ENCODE data around the gene SNAPC2. TPM values are rescaled to one million over a fixed set of nuclear protein-coding genes. Genes with fewer than 3 reads are reported as not detected.
A peak's percentile ranks its signal among the peaks of the same experiment; 100 is the strongest.

Gene SNAPC2
- total RNA-seq, 1 donor from 2014 or later: 14.4 TPM

GRCh38 chr19:7925171-7925851 is 5.2 kb downstream of the SNAPC2 start:
- ATAC-seq (ENCODE audit: low read depth) (peak; percentile 8), DNase-seq (peak; percentile 75)
- Mint-ChIP-seq H3K4me1 (peaks cover 30% of the 10 kb centered on the region), H3K27me3 (peaks cover 1% of the 10 kb centered on the region), H3K36me3 (ENCODE audit: low read depth) (peaks cover 18% of the 10 kb centered on the region), H3K9me3 (no peaks in the 10 kb centered on the region), H3K4me3 (peak overlapping the region; percentile 84), H3K27ac (no peak overlapping the region)
- ChIA-PET POLR2A (interaction anchor here (1.3 kb wide), 1 partner anchor 18 kb away, joined by 4 read pairs; the partner anchor contains the start of gene TIMM44), CTCF (no interaction called here)
- TF ChIP-seq, protein P1, sequence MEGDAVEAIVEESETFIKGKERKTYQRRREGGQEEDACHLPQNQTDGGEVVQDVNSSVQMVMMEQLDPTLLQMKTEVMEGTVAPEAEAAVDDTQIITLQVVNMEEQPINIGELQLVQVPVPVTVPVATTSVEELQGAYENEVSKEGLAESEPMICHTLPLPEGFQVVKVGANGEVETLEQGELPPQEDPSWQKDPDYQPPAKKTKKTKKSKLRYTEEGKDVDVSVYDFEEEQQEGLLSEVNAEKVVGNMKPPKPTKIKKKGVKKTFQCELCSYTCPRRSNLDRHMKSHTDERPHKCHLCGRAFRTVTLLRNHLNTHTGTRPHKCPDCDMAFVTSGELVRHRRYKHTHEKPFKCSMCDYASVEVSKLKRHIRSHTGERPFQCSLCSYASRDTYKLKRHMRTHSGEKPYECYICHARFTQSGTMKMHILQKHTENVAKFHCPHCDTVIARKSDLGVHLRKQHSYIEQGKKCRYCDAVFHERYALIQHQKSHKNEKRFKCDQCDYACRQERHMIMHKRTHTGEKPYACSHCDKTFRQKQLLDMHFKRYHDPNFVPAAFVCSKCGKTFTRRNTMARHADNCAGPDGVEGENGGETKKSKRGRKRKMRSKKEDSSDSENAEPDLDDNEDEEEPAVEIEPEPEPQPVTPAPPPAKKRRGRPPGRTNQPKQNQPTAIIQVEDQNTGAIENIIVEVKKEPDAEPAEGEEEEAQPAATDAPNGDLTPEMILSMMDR (IDR thresholded peaks at IDR 0.05): peak; percentile 29
- intact Hi-C loops (cut with micrococcal nuclease): loop anchor here (1.0 to 10.0 kb wide), 5 partner anchors 72 to 391 kb away; partner anchors contain the start of gene PNPLA6

- peaks cover 26% of the 10 kb centered on the region for H3K4me1 Mint-ChIP-seq
- peak within 1 kb of the TSS; percentile 84 for H3K4me3 Mint-ChIP-seq
- ChIA-PET POLR2A (interaction anchor here (0.7 to 1.3 kb wide), 3 partner anchors 17 to 60 kb away, joined by 3 to 4 read pairs (median 3); partner anchors contain the start of gene TIMM44), CTCF (interaction anchor here (0.8 kb wide), 1 partner anchor 18 kb away, joined by 3 read pairs; the partner anchor contains the start of gene TIMM44)
- peak; percentile 56 for ATAC-seq (ENCODE audit: low read depth)
- H3K27ac Mint-ChIP-seq: no peak within 1 kb of the TSS
- TF ChIP-seq, protein P1 (IDR thresholded peaks at IDR 0.05): no peak
- no peaks in the 10 kb centered on the region for H3K9me3 Mint-ChIP-seq
- intact Hi-C loops (cut with micrococcal nuclease): loop anchor here (5.0 to 10.0 kb wide), 3 partner anchors 76 to 391 kb away; partner anchors contain the start of gene PNPLA6
- peak; percentile 83 for DNase-seq
- H3K36me3 Mint-ChIP-seq (ENCODE audit: low read depth): peaks cover 25% of the 10 kb centered on the region
- H3K27me3 Mint-ChIP-seq: peaks cover 1% of the 10 kb centered on the region
These were observed 6.0 kb downstream of the SNAPC2 start, which contains the start of gene CTXN1 for GRCh38 chr19:7926021-7926726. Gene CTXN1, minus strand, starts transcription at chr19:7926135. Its CDS starts 597 bp downstream, at chr19:7925538.

DNA sequence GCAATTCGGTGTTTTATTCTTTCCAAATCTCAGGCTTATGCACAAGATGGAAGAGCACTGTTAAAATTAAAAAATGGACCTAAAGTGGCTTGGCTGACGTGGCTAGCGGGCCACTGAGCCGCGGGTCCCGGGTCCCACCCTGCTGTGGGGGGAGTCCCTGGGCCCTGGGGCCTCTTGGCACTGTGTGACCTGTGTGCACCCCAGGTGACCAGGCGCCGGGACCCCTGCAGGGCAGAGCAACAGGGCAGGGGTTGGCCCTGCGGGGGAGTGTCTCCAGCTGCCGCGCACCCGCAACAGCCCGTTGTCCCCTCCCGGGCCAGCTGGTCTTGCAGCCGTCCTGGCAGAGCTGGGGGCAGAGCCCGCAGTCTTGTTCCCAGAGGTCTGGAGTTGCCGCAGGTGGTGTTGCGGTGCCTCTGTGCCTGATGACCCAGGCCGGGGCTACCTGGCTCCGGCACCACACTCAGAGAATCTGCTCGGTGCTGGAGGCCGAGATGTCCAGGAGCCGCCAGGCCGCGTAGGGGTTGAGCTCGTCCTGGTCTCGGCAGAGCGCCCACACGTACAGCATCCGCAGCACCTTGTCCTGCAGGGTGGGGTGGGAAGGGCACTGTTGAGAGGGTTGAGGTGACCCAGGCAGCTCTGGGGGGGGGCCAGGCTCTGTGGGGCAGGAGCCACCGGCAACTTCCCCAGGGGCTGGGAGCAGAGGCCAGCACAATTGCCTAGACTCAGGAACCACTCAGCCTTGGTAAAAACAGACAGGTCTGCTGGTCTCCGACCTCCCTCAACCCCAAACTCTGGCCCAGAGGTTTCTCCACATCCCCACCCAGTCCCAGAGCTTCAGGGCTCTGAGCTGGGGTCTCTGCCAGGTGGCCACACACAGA is 6.8 kb downstream of the SNAPC2 start:
- ATAC-seq (ENCODE audit: low read depth): no peak
- peak overlapping the region; percentile 70 for H3K4me3 Mint-ChIP-seq
- H3K4me1 Mint-ChIP-seq: peaks cover 19% of the 10 kb centered on the region
- intact Hi-C loops (cut with micrococcal nuclease): loop anchor here (5.0 to 10.0 kb wide), 3 partner anchors 75 to 392 kb away; partner anchors contain the start of gene PNPLA6
- ChIA-PET CTCF (interaction anchor here (0.8 to 1.1 kb wide), 2 partner anchors 17 kb away, joined by 3 read pairs; partner anchors contain the start of gene TIMM44), POLR2A (interaction anchor here (0.7 to 1.3 kb wide), 5 partner anchors 16 to 1831 kb away, joined by 3 to 4 read pairs (median 3); partner anchors contain the start of gene TIMM44)
- H3K9me3 Mint-ChIP-seq: no peaks in the 10 kb centered on the region
- H3K36me3 Mint-ChIP-seq (ENCODE audit: low read depth): peaks cover 29% of the 10 kb centered on the region
- TF ChIP-seq, protein P1 (IDR thresholded peaks at IDR 0.05): no peak
- H3K27me3 Mint-ChIP-seq: peaks cover 1% of the 10 kb centered on the region
- DNase-seq: no peak
- no peak overlapping the region for H3K27ac Mint-ChIP-seq

- intact Hi-C loops (cut with micrococcal nuclease): loop anchor here (5.0 to 10.0 kb wide), 3 partner anchors 75 to 393 kb away; partner anchors contain the start of gene PNPLA6
- peaks cover 15% of the 10 kb centered on the region for H3K4me1 Mint-ChIP-seq
These were observed 7.6 kb downstream of the SNAPC2 start for GRCh38 chr19:7927605-7928333.

More at GRCh38 chr19:7927605-7928333, 7.6 kb downstream of the SNAPC2 start:
- H3K27me3 Mint-ChIP-seq: peaks cover 1% of the 10 kb centered on the region
- DNase-seq: no peak
- no peak overlapping the region for H3K27ac Mint-ChIP-seq
- peaks cover 32% of the 10 kb centered on the region for H3K36me3 Mint-ChIP-seq (ENCODE audit: low read depth)
- H3K4me3 Mint-ChIP-seq: no peak overlapping the region
- CTCF ChIA-PET: interaction anchor here (1.1 kb wide), 1 partner anchor 16 kb away, joined by 3 read pairs; the partner anchor contains the start of gene TIMM44
- H3K9me3 Mint-ChIP-seq: no peaks in the 10 kb centered on the region
- TF ChIP-seq, protein P1 (IDR thresholded peaks at IDR 0.05): no peak
- no peak for ATAC-seq (ENCODE audit: low read depth)
- POLR2A ChIA-PET: interaction anchor here (0.8 to 1.3 kb wide), 2 partner anchors 16 to 1832 kb away, joined by 3 read pairs; partner anchors contain the start of gene TIMM44
